SK-N-MC (cell line): ENCODE results near the gene TTBK1.

Source experiments
- EZH2 ChIP-seq: fragments of 200-600 bp; sonication (generic); IDR thresholded peaks from one replicate; pipeline ENCODE4 v1.6.1; 2017; ENCODE audit warnings: antibody characterized with exemption
- FOXP2 ChIP-seq: optimal IDR thresholded peaks from 2 replicates; pipeline ENCODE3; 2011; ENCODE audit warnings: mild to moderate bottlenecking, moderate library complexity; ENCODE audit not compliant: insufficient read depth; ENCODE audit errors: extremely low read length, control extremely low read depth
- POLR2AphosphoS5 ChIP-seq: IDR thresholded peaks from 2 replicates; pipeline ENCODE4 v1.6.1; 2012; ENCODE audit warnings: mild to moderate bottlenecking, low read depth, low read length, borderline replicate concordance

DNA sequence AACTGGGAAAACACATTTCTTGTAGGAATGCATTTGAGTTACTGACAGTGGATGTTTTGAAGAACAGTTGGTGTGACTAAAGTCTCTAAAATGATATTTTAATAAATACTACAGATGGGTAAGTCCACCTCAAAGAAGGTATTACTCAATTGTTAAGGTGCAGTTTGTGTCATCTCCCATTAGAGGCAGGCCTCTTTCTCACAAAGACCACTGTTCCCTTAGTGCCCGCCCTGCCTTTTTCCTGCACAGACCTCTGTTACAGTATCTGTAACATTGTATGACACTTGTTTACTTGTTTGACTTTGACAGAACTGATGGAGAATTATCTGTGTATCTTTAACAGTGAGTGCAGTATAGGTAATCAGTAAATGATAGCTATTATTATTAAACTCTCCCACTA, 70.5 kb downstream of the TTBK1 start:
- TF ChIP-seq POLR2AphosphoS5: no peak
- no peak for TF ChIP-seq EZH2
- no peak for TF ChIP-seq FOXP2
